Ovary (tissue), 9 donors: ENCODE results near the gene SH3RF3. TPM values are rescaled to one million over a fixed set of nuclear protein-coding genes. Genes with fewer than 3 reads are reported as not detected.

Experiments
- DNase-seq, 5 donors: peaks; one replicate each; pipeline ENCODE4 v3.0.0-alpha.2; 2019 to 2020
- H3K27ac ChIP-seq, 2 donors: fragments of 200-600 bp; one replicate each; pipeline versions ENCODE4 v1.5.1 to v1.8.0; 2019 to 2022
- H3K27me3 ChIP-seq: fragments of 200-600 bp; one replicate; pipeline ENCODE4 v1.8.0; 2022
- H3K36me3 ChIP-seq: fragments of 200-600 bp; sonication (generic); one replicate; pipeline ENCODE4 v1.5.1; 2019
- H3K4me1 ChIP-seq: one replicate; pipeline ENCODE4 v1.8.1; 2013; ENCODE audit warnings: mild to moderate bottlenecking, moderate library complexity; ENCODE audit not compliant: insufficient read depth
- H3K4me3 ChIP-seq: fragments of 200-600 bp; sonication (generic); one replicate; pipeline ENCODE4 v1.5.1; 2017
- H3K9me3 ChIP-seq, 2 donors: fragments of 200-600 bp in 1 of 2; sonication (generic) in 1 of 2; one replicate each; pipeline versions ENCODE4 v1.5.1 to v1.8.1; 2013 to 2019; ENCODE audit warnings: mild to moderate bottlenecking in 1 of 2, moderate library complexity in 1 of 2
- EP300 ChIP-seq: sonication (generic); formaldehyde crosslinking; IDR thresholded peaks from one replicate; pipeline ENCODE4 v1.6.1; 2017; ENCODE audit warnings: antibody characterized with exemption
- POLR2A ChIP-seq: fragments of 450-650 bp; IDR thresholded peaks from one replicate; pipeline ENCODE4 v1.6.1; 2017; ENCODE audit warnings: antibody characterized with exemption, mild to moderate bottlenecking, moderate library complexity
- WGBS, 3 donors: extraction: QIAGEN DNeasy Blood & Tissue Kit in 1 of 3; methylation state at CpG; one replicate each; pipeline versions ENCODE4 v1.1.5 to v1.1.7; 2013 to 2017; 5-methylcytosine and 5-hydroxymethylcytosine counted together
- intact Hi-C, 4 donors: fragments of 100-400 bp; cut with DNase I; formaldehyde crosslinking; loops; one replicate each; pipeline versions ENCODE4 v1.11.0 to v1.15.1; 2022 to 2023
- polyA plus RNA-seq, 2 donors: library from polyadenylated mRNA; stranded (reverse); fragments of 200-250 nt in 1 of 2; fragments of 350-450 nt in 1 of 2; fragmentation: Illumina TruSeq in 1 of 2; extraction: RNeasy Lipid Tissue Mini Kit (QIAGEN cat#74804) in 1 of 2; gene quantifications; one replicate each; pipeline ENCODE4 v1.2.3, GENCODE V29; 2013 to 2014
- total RNA-seq, 7 donors: library from RNA; depleted of rRNA in 2 of 7; stranded (reverse); fragments of >200 nt in 2 of 7; fragmentation: NEBNext Ultra II Directional in 3 of 7; extraction: Animal tissue kit (Norgen Biotek cat#: 25700) in 3 of 7; gene quantifications; one replicate each; pipeline versions ENCODE4 v1.1.0 to v1.2.4, GENCODE V29; 2016 to 2023
- TF ChIP-seq, protein P1 (sequence below), 3 donors: fragments of 450-650 bp in 2 of 3; fragments of 200-600 bp in 1 of 3; IDR thresholded peaks; one replicate each; pipeline versions ENCODE4 v1.5.1 to v1.8.0; 2016 to 2022; ENCODE audit warnings: antibody characterized with exemption in 3 of 3, mild to moderate bottlenecking in 1 of 3
- donor health status: DM: no; HTN: no; CAD: no; lungs with moderate emphysema.
- donor health status: DM: no; HTN: no; CAD: no.
- donor health status: Bipolar disorder and iron deficiency.
- donor health status: DM: yes; HTN: yes; CAD: no.
- donor health status: DM: no; HTN: no; CAD: no.
- donor health status: DM: yes; HTN: yes; CAD: no.

The SH3RF3 gene
- total and polyA plus RNA-seq, 9 donors, result 2.7 to 10.1 (median 4.5) TPM

DNA sequence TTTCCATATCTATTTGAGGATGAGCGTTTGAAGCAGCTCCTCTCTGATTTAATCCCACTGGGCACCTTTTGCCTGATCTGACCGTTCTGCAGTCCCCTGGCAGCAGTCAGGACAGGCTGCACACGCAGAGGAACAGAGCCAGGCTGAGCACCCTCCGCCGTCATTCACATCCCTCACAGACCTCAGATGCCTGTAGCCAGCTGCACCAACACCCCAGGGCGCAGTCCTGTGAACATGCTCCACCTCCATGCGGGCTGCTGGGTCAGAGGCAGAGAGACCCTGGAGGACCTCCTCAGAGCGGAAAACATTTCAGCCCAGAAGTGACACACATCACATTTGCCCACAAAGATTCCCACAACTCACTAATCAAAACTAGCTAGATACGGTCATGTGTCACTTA lies 338.7 kb downstream of the SH3RF3 start:
- no peak for TF ChIP-seq POLR2A
- TF ChIP-seq, protein P1, sequence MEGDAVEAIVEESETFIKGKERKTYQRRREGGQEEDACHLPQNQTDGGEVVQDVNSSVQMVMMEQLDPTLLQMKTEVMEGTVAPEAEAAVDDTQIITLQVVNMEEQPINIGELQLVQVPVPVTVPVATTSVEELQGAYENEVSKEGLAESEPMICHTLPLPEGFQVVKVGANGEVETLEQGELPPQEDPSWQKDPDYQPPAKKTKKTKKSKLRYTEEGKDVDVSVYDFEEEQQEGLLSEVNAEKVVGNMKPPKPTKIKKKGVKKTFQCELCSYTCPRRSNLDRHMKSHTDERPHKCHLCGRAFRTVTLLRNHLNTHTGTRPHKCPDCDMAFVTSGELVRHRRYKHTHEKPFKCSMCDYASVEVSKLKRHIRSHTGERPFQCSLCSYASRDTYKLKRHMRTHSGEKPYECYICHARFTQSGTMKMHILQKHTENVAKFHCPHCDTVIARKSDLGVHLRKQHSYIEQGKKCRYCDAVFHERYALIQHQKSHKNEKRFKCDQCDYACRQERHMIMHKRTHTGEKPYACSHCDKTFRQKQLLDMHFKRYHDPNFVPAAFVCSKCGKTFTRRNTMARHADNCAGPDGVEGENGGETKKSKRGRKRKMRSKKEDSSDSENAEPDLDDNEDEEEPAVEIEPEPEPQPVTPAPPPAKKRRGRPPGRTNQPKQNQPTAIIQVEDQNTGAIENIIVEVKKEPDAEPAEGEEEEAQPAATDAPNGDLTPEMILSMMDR (IDR thresholded peaks at IDR 0.05), result no peak
- 91 to 97% (median 92%) methylated on average over 9 of the region's 9 CpGs for WGBS, 3 donors

DNA sequence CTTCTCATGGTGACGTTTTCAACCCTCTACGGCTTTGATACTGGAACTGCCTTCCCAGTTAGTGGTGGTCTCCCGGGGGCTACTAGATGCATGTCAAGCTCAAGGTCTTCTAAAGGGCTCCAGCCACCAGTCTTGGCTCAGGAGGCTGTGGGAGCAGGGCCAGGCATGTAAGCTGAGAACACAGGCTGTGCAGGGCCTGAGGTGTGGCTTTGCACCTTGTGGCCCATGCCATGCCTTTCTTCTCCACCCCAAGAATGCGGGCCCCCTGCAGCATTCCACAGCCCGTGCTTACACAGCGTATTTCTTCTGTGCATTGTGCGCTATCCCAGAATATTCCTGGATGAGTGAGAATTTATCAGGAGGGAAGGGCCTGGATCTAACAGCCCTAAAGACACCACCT lies 339.9 kb downstream of the SH3RF3 start:
- Histone ChIP-seq H3K9me3 (no peaks in the 10 kb centered on the region), H3K4me3 (no peak overlapping the region), H3K27me3 (no peaks in the 10 kb centered on the region), H3K27ac (no peak overlapping the region), H3K4me1 (no peaks in the 10 kb centered on the region), H3K36me3 (no peaks in the 10 kb centered on the region)
- intact Hi-C loops, result no loop called here
- 83 to 90% (median 88%) methylated on average over 7 of the region's 7 CpGs for WGBS, 3 donors
- TF ChIP-seq, protein P1 (IDR thresholded peaks at IDR 0.05), result no peak
- TF ChIP-seq POLR2A (no peak), EP300 (no peak)
- DNase-seq, result peak in 1 of 5 donors; percentile 10

More for the DNA sequence above, 338.7 kb downstream of the SH3RF3 start:
- no peaks in the 10 kb centered on the region for H3K9me3 ChIP-seq
- H3K27me3 ChIP-seq, result no peaks in the 10 kb centered on the region
- H3K36me3 ChIP-seq, result no peaks in the 10 kb centered on the region
- intact Hi-C loops, result no loop called here
- H3K27ac ChIP-seq, result no peak overlapping the region
- no peak overlapping the region for H3K4me3 ChIP-seq
- no peak for DNase-seq
- no peaks in the 10 kb centered on the region for H3K4me1 ChIP-seq

DNA sequence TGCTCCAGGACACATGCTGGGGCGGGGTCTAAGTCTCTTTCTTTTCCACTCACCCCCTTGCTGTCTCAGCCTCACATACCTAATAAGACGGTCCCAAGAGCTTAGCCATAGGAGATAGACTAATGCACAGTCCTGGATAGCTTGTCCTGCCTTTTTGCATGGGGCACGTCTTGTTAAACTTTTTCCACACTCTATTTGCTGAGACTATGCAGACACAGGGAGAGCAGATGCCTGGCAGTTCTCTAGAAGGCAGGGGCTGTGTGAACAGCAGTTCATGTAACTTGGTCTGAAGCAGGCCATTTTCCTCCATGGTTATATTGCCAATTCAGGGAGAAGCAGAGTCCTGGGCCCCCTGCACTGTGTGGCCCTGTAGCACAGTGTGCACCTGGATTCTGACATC lies 342.7 kb downstream of the SH3RF3 start:
- Histone ChIP-seq H3K4me1 (no peaks in the 10 kb centered on the region), H3K27me3 (no peaks in the 10 kb centered on the region)
- intact Hi-C loops, result no loop called here

DNA sequence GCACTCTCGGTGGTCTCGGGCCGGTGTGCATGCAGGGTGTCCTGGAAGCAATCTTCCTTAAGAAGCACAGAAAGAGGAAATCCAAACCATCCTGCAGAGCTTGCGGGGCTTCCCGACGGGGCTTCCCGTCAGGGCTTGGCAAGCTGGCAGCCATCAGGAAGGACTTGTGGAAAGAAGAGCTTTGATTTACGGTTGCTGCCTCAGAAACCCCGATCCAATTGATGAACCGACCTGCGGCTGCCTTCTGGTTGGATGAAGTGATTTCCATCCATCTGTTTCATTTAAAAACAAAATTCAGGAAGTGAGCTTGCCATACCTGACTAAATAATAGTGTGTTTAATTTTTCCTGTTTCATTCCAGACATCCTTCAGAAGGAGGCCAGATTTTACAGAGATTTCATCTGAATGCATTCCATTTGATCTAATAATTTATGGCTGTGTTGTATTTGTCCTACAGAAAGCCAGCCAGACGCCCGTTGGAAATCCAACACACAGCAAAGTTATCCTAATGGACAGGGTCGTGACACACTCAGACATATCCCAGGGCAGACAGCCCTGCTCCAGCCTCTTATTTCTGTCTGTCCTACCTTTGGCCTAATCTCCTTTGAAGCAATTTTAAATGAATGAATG lies 343.4 kb downstream of the SH3RF3 start:
- Histone ChIP-seq H3K9me3 (no peaks in the 10 kb centered on the region), H3K36me3 (no peaks in the 10 kb centered on the region), H3K27ac (no peak overlapping the region), H3K4me1 (no peaks in the 10 kb centered on the region), H3K4me3 (no peak overlapping the region), H3K27me3 (no peaks in the 10 kb centered on the region)
- no peak for DNase-seq
- 65 to 79% (median 79%) methylated on average over 14 of the region's 14 CpGs for WGBS, 3 donors
- TF ChIP-seq EP300 (no peak), POLR2A (no peak)
- TF ChIP-seq, protein P1 (IDR thresholded peaks at IDR 0.05), result no peak
- intact Hi-C loops, result no loop called here

More for the DNA sequence above, 342.7 kb downstream of the SH3RF3 start:
- DNase-seq, result no peak
- TF ChIP-seq, protein P1 (IDR thresholded peaks at IDR 0.05), result no peak
- TF ChIP-seq POLR2A (no peak), EP300 (no peak)
- Histone ChIP-seq H3K36me3 (no peaks in the 10 kb centered on the region), H3K9me3 (no peaks in the 10 kb centered on the region), H3K4me3 (no peak overlapping the region), H3K27ac (no peak overlapping the region)
- WGBS, 3 donors, result 93 to 99% (median 96%) methylated on average over 3 of the region's 3 CpGs
